Endothelial cell of umbilical vein (primary cell): ENCODE data around the gene CNTN6. TPM values are rescaled to one million over a fixed set of nuclear protein-coding genes. Genes with fewer than 3 reads are reported as not detected.

Experiments
- BruUV-seq: library from RNA; stranded (reverse); fragments of 400-500 nt; replicated peaks from 2 replicates; lab custom pipeline; 2021; lab: Mats Ljungman, UMichigan
- CTCF ChIA-PET: fragments of 300-600, 350-600 bp; sonication (Branson Sonifier 250); formaldehyde crosslinking; loops from one replicate; lab custom pipeline; 2021; ENCODE audit warnings: antibody characterized with exemption, inconsistent platforms; lab: Charles Lee
- POLR2A ChIA-PET: fragments of 300-600, 350-600 bp; sonication (Branson Sonifier 250); formaldehyde crosslinking; loops from one replicate; lab custom pipeline; 2021; ENCODE audit warnings: antibody characterized with exemption, inconsistent platforms; lab: Charles Lee
- DNase-seq: peaks from one replicate; pipeline ENCODE4 v3.0.0-alpha.2; 2011; ENCODE audit warnings: low read depth, low spot score
- FAIRE-seq: peaks from 2 replicates; lab custom pipeline; 2011; peaks lifted over from hg19 to GRCh38; lab: Jason Lieb, UNC
- H2AFZ ChIP-seq: 2 replicates; pipeline ENCODE4 v1.6.0; 2012; ENCODE audit warnings: low read depth, low read length, control low read depth, inconsistent platforms
- H3K27ac ChIP-seq: 2 replicates; pipeline ENCODE4 v1.5.1; 2011; ENCODE audit warnings: low read depth, mild to moderate bottlenecking, control low read depth, low read length, moderate library complexity; ENCODE audit not compliant: insufficient read depth
- H3K27me3 ChIP-seq, 2 experiments: 2 replicates each; pipeline versions ENCODE4 v1.6.0 to v1.6.1; 2011; ENCODE audit warnings: low read length in 2 of 2, mixed read lengths in 1 of 2; ENCODE audit not compliant: control insufficient read depth in 2 of 2, insufficient read depth in 2 of 2
- H3K36me3 ChIP-seq, 2 experiments: 2 replicates in 1 of 2; 3 replicates in 1 of 2; pipeline ENCODE4 v1.5.1; 2011; ENCODE audit warnings: low read length in 2 of 2, mild to moderate bottlenecking in 1 of 2, moderate library complexity in 1 of 2; ENCODE audit not compliant: control insufficient read depth in 2 of 2, insufficient read depth in 2 of 2; ENCODE audit errors: extremely low read depth in 1 of 2
- H3K4me1 ChIP-seq: 3 replicates; pipeline ENCODE4 v1.5.1; 2011; ENCODE audit warnings: mild to moderate bottlenecking, low read length; ENCODE audit not compliant: control insufficient read depth, insufficient read depth; ENCODE audit errors: extremely low read depth
- H3K4me2 ChIP-seq: 2 replicates; pipeline ENCODE4 v1.6.1; 2011; ENCODE audit warnings: low read length, control low read depth, mixed read lengths; ENCODE audit not compliant: insufficient read depth
- H3K4me3 ChIP-seq, 3 experiments: fragments of 200-600 bp in 1 of 3; sonication (generic), shearing (Covaris generic) in 1 of 3; replicated peaks in 1 of 3; 2 replicates each; pipeline ENCODE4 v1.5.1; 2011 to 2016; ENCODE audit warnings: control low read depth in 3 of 3, low read length in 3 of 3, mild to moderate bottlenecking in 2 of 3, inconsistent platforms in 1 of 3, low read depth in 1 of 3, moderate library complexity in 1 of 3; ENCODE audit not compliant: insufficient read depth in 1 of 3
- H3K79me2 ChIP-seq: 2 replicates; pipeline ENCODE4 v1.6.0; 2012; ENCODE audit warnings: low read length, inconsistent platforms; ENCODE audit not compliant: control insufficient read depth, insufficient read depth
- H3K9ac ChIP-seq: replicated peaks from 2 replicates; pipeline ENCODE3; 2011; ENCODE audit warnings: low read length, control low read depth; ENCODE audit not compliant: insufficient read depth; ENCODE audit errors: extremely low read depth
- H3K9me1 ChIP-seq: replicated peaks from 3 replicates; pipeline ENCODE4 v1.6.0; 2011; ENCODE audit warnings: mild to moderate bottlenecking, low read length; ENCODE audit not compliant: control insufficient read depth, insufficient read depth; ENCODE audit errors: extremely low read depth
- H3K9me3 ChIP-seq: replicated peaks from 2 replicates; pipeline ENCODE4 v1.5.1; 2012; ENCODE audit warnings: low read length, inconsistent platforms; ENCODE audit not compliant: control insufficient read depth, insufficient read depth
- H4K20me1 ChIP-seq: replicated peaks from 2 replicates; pipeline ENCODE3; 2011; ENCODE audit warnings: mild to moderate bottlenecking, low read length; ENCODE audit not compliant: control insufficient read depth, insufficient read depth; ENCODE audit errors: extremely low read depth
- CTCF ChIP-seq, 2 donors: IDR thresholded peaks; 1 replicate in 1 of 2; 2 replicates in 1 of 2; pipeline ENCODE4 v1.5.1; 2011; ENCODE audit warnings: low read length in 2 of 2, mild to moderate bottlenecking in 2 of 2, moderate library complexity in 2 of 2, control low read depth in 1 of 2, inconsistent platforms in 1 of 2, low read depth in 1 of 2; ENCODE audit not compliant: insufficient read depth in 1 of 2; ENCODE audit errors: extremely low read depth in 1 of 2
- EZH2 ChIP-seq: IDR thresholded peaks from 2 replicates; pipeline ENCODE4 v1.6.1; 2012; ENCODE audit warnings: borderline replicate concordance, low read depth, mild to moderate bottlenecking, moderate library complexity, low read length, inconsistent platforms; ENCODE audit not compliant: severe bottlenecking
- FOS ChIP-seq: IDR thresholded peaks from 2 replicates; pipeline ENCODE4 v1.6.1; 2011; ENCODE audit warnings: mild to moderate bottlenecking, low read length, moderate library complexity, borderline replicate concordance; ENCODE audit not compliant: insufficient read depth
- GATA2 ChIP-seq: IDR thresholded peaks from 2 replicates; pipeline ENCODE4 v1.7.0; 2011; ENCODE audit warnings: low read depth, mild to moderate bottlenecking, moderate library complexity, mixed read lengths, low read length; ENCODE audit not compliant: insufficient read length, insufficient read depth
- JUN ChIP-seq: IDR thresholded peaks from 2 replicates; pipeline ENCODE4 v1.6.1; 2011; ENCODE audit warnings: borderline replicate concordance, low read depth; ENCODE audit not compliant: insufficient read length, insufficient read depth
- MYC ChIP-seq: IDR thresholded peaks from one replicate; pipeline ENCODE4 v1.6.1; 2011; ENCODE audit warnings: mild to moderate bottlenecking, low read depth, low read length
- POLR2A ChIP-seq: IDR thresholded peaks from 2 replicates; pipeline ENCODE4 v1.6.1; 2012; ENCODE audit warnings: low read depth, mild to moderate bottlenecking, control low read depth, low read length
- POLR2AphosphoS5 ChIP-seq: IDR thresholded peaks from 2 replicates; pipeline ENCODE4 v1.6.1; 2012; ENCODE audit warnings: low read depth, mild to moderate bottlenecking, control low read depth, low read length, moderate library complexity; ENCODE audit not compliant: insufficient read depth
- dilution Hi-C: fragments of 300-500 bp; cut with MboI; formaldehyde crosslinking; loops from one replicate; pipeline ENCODE4 v1.15.0; 2019; ENCODE audit warnings: low sequenced_read_pairs; ENCODE audit not compliant: extremely low pct_ligation_motif_present
- intact Hi-C: fragments of 100-400 bp; cut with micrococcal nuclease; formaldehyde crosslinking; loops from one replicate; pipeline ENCODE4 v1.10.0; 2022
- polyA plus RNA-seq, 4 experiments: library from polyadenylated mRNA; depleted of rRNA in 3 of 4; stranded (reverse) in 3 of 4; unstranded in 1 of 4; fragments of >200 nt; gene quantifications; 2 replicates each; pipeline versions ENCODE4 v1.2.1 to v1.2.3, GENCODE V29; 2011 to 2012; ENCODE audit warnings: missing spikeins in 1 of 4
- total RNA-seq: library from RNA; stranded (reverse); gene quantifications from 2 replicates; pipeline ENCODE4 v1.2.3, GENCODE V29; 2021
- TF ChIP-seq, protein P1 (sequence below): IDR thresholded peaks from 2 replicates; pipeline ENCODE4 v1.6.1; 2011; ENCODE audit not compliant: insufficient read depth, insufficient read length

Gene CNTN6
- total and polyA plus RNA-seq, 2 donors (not counting 3 experiments of a cell fraction or from before 2014, with no cell fraction given) = not detected

DNA sequence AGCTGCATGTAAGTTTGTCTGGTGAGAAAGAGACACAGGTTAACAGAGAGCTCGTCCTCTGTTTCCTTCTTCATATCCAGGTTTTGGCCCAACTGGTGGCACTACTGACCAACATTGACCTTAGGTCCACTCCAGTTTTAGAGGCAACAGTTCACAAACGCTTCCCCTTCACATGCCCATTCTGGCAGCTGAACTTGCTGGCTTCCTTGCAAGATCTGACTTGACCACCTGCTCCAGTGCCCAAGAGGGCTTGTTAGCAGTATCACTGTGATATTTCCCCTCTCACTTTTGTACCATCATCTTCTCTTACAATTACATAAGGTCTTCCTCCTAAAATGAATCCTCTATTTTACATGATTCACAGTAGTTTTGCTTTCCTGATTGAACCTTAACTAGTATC, 71.3 kb downstream of the CNTN6 start:
- Histone ChIP-seq H3K9ac (no peak overlapping the region), H3K79me2 (no peaks in the 10 kb centered on the region), H4K20me1 (no peaks in the 10 kb centered on the region), H3K4me2 (no peak overlapping the region), H3K27ac (no peak overlapping the region), H3K27me3 (no peaks in the 10 kb centered on the region), H3K9me1 (no peaks in the 10 kb centered on the region), H2AFZ (no peak overlapping the region), H3K4me3 (no peak overlapping the region), H3K4me1 (no peaks in the 10 kb centered on the region), H3K9me3 (peaks cover 7% of the 10 kb centered on the region), H3K36me3 (no peaks in the 10 kb centered on the region)
- ChIA-PET POLR2A (no interaction called here), CTCF (no interaction called here)
- BruUV-seq = no TSS peak
- intact Hi-C loops = no loop called here
- dilution Hi-C loops = no loop called here
- FAIRE-seq (no peak), DNase-seq (no peak)
- TF ChIP-seq CTCF (IDR thresholded peaks at IDR 0.05; ENCODE audit: extremely low read depth in 1 of 2, insufficient read depth in 1 of 2, low read depth in 1 of 2, low read length in 2 of 2) = no peak
- TF ChIP-seq MYC = no peak
- no peak for TF ChIP-seq FOS

GRCh38 chr3:1171320-1171719, 78.5 kb downstream of the CNTN6 start:
- TF ChIP-seq MYC (no peak), CTCF (IDR thresholded peaks at IDR 0.05; ENCODE audit: extremely low read depth in 1 of 2, insufficient read depth in 1 of 2, low read depth in 1 of 2, low read length in 2 of 2) (no peak), POLR2AphosphoS5 (no peak), FOS (no peak), POLR2A (no peak), GATA2 (no peak), JUN (no peak), EZH2 (no peak)
- TF ChIP-seq, protein P1, sequence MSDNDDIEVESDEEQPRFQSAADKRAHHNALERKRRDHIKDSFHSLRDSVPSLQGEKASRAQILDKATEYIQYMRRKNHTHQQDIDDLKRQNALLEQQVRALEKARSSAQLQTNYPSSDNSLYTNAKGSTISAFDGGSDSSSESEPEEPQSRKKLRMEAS = no peak
- Histone ChIP-seq H3K27me3 (no peaks in the 10 kb centered on the region), H3K27ac (no peak overlapping the region), H4K20me1 (no peaks in the 10 kb centered on the region), H3K4me1 (no peaks in the 10 kb centered on the region), H3K36me3 (no peaks in the 10 kb centered on the region), H3K9ac (no peak overlapping the region), H3K9me3 (peaks cover 4% of the 10 kb centered on the region), H2AFZ (no peak overlapping the region), H3K9me1 (no peaks in the 10 kb centered on the region), H3K4me3 (no peak overlapping the region), H3K4me2 (no peak overlapping the region), H3K79me2 (no peaks in the 10 kb centered on the region)
- POLR2A ChIA-PET = no interaction called here
- FAIRE-seq (no peak), DNase-seq (no peak)
- BruUV-seq = no TSS peak
- intact Hi-C loops (no loop called here), dilution Hi-C loops (no loop called here)
- CTCF ChIA-PET = no interaction called here
